Esophagus muscularis mucosa (tissue), 3 donors: ENCODE data around the gene GLYATL1B.
"Not testable (repeated sequence)": the region's sequence is repeated elsewhere in the genome, so short reads cannot be mapped to it uniquely, and the experiment has no call there.

Source experiments
- CTCF ChIP-seq, 3 experiments: fragments of 200-600 bp in 2 of 3; fragments of 450-650 bp in 1 of 3; sonication (generic) in 2 of 3; IDR thresholded peaks; one replicate each; pipeline ENCODE4 v1.5.1; 2017 to 2019; ENCODE audit warnings: antibody characterized with exemption in 3 of 3, mild to moderate bottlenecking in 2 of 3, moderate library complexity in 1 of 3
- POLR2A ChIP-seq: fragments of 450-650 bp; IDR thresholded peaks from one replicate; pipeline ENCODE4 v1.6.1; 2017; ENCODE audit warnings: antibody characterized with exemption, moderate library complexity, mild to moderate bottlenecking, low read depth
- POLR2AphosphoS5 ChIP-seq, 2 donors: sonication (generic); formaldehyde crosslinking; IDR thresholded peaks; one replicate each; pipeline ENCODE4 v1.6.1; 2017; ENCODE audit warnings: antibody characterized with exemption in 2 of 2

GRCh38 chr11:59051383-59051782 lies 34.7 kb upstream of the GLYATL1B start:
- not testable (repeated sequence) for TF ChIP-seq CTCF (IDR thresholded peaks at IDR 0.05); POLR2AphosphoS5 (IDR thresholded peaks at IDR 0.05); POLR2A
